OCI-LY1 (cell line): ENCODE data around the gene TRPM6.

Source experiments
- H2AFZ ChIP-seq: fragments of 200-600 bp; sonication (generic), shearing (Covaris generic); 2 replicates; pipeline ENCODE4 v1.6.0; 2014; ENCODE audit warnings: antibody characterized with exemption, mild to moderate bottlenecking, low read length
- H3F3A ChIP-seq: fragments of 200-600 bp; sonication (generic), shearing (Covaris generic); 2 replicates; pipeline ENCODE4 v1.6.0; 2014; ENCODE audit warnings: mild to moderate bottlenecking, antibody characterized with exemption, low read length, moderate library complexity; ENCODE audit not compliant: insufficient read depth
- H3K27ac ChIP-seq: fragments of 200-600 bp; sonication (generic); 2 replicates; pipeline ENCODE4 v1.5.1; 2014; ENCODE audit warnings: low read length, mixed run types, mild to moderate bottlenecking, low read depth; ENCODE audit not compliant: poor library complexity, severe bottlenecking
- H3K27me3 ChIP-seq: fragments of 200-600 bp; sonication (generic); 2 replicates; pipeline ENCODE4 v1.6.0; 2014; ENCODE audit warnings: antibody characterized with exemption, mild to moderate bottlenecking, low read length, moderate library complexity; ENCODE audit not compliant: insufficient read depth
- H3K36me3 ChIP-seq: fragments of 200-600 bp; sonication (generic); 2 replicates; pipeline ENCODE4 v1.6.1; 2014; ENCODE audit warnings: mild to moderate bottlenecking, antibody characterized with exemption, low read length, moderate library complexity, mixed read lengths; ENCODE audit not compliant: insufficient read depth
- H3K4me1 ChIP-seq: fragments of 200-600 bp; sonication (generic); 2 replicates; pipeline ENCODE4 v1.5.1; 2014; ENCODE audit warnings: mild to moderate bottlenecking, low read length, moderate library complexity; ENCODE audit not compliant: insufficient read depth, severe bottlenecking
- H3K4me2 ChIP-seq: fragments of 200-600 bp; sonication (generic), shearing (Covaris generic); 2 replicates; pipeline ENCODE4 v1.6.1; 2014; ENCODE audit warnings: low read length
- H3K4me3 ChIP-seq: fragments of 200-600 bp; sonication (generic); 2 replicates; pipeline ENCODE4 v1.5.1; 2014; ENCODE audit warnings: low read length, low read depth, mild to moderate bottlenecking, mixed read lengths; ENCODE audit not compliant: poor library complexity, severe bottlenecking
- H3K79me2 ChIP-seq: fragments of 200-600 bp; shearing (Covaris generic); 2 replicates; pipeline ENCODE4 v1.6.1; 2016; ENCODE audit warnings: mixed run types, low read length, mixed read lengths; ENCODE audit not compliant: insufficient read depth
- H3K9ac ChIP-seq: fragments of 200-600 bp; sonication (generic), shearing (Covaris generic); 2 replicates; pipeline ENCODE4 v1.6.1; 2014; ENCODE audit warnings: mild to moderate bottlenecking, low read length, mixed read lengths
- H3K9me2 ChIP-seq: fragments of 200-600 bp; sonication (generic), shearing (Covaris generic); 2 replicates; pipeline ENCODE4 v1.6.1; 2014; ENCODE audit warnings: low read depth, mild to moderate bottlenecking, low read length, mixed read lengths
- H3K9me3 ChIP-seq: fragments of 200-600 bp; shearing (Covaris generic); 2 replicates; pipeline ENCODE4 v1.6.1; 2014; ENCODE audit warnings: low read length, mixed read lengths
- H4K20me1 ChIP-seq: fragments of 200-600 bp; sonication (generic), shearing (Covaris generic); 2 replicates; pipeline ENCODE4 v1.6.0; 2016; ENCODE audit warnings: mild to moderate bottlenecking, low read length; ENCODE audit not compliant: insufficient read depth
- CTCF ChIP-seq: fragments of 200-600 bp; sonication (generic), shearing (Covaris generic); IDR thresholded peaks from 2 replicates; pipeline ENCODE4 v1.5.1; 2017; ENCODE audit warnings: mild to moderate bottlenecking, antibody characterized with exemption, low read length, moderate library complexity, mixed read lengths
- EZH2 ChIP-seq: fragments of 200-600 bp; sonication (generic), shearing (Covaris generic); IDR thresholded peaks from 2 replicates; pipeline ENCODE4 v1.8.0; 2017; ENCODE audit warnings: borderline replicate concordance, mixed run types, mild to moderate bottlenecking, antibody characterized with exemption, low read length, moderate library complexity, mixed read lengths

TRPM6 gene

GRCh38 chr9:74848153-74848525 lies 39.6 kb downstream of the TRPM6 start:
- Histone ChIP-seq H3K36me3 (no peaks in the 10 kb centered on the region), H3K9ac (no peak overlapping the region), H4K20me1 (no peaks in the 10 kb centered on the region), H3K9me3 (no peaks in the 10 kb centered on the region), H3K9me2 (no peaks in the 10 kb centered on the region), H3K4me2 (no peak overlapping the region), H3K27me3 (no peaks in the 10 kb centered on the region), H3K27ac (no peak overlapping the region), H3F3A (no peaks in the 10 kb centered on the region), H3K4me1 (no peaks in the 10 kb centered on the region), H2AFZ (no peak overlapping the region), H3K4me3 (no peak overlapping the region), H3K79me2 (no peaks in the 10 kb centered on the region)
- TF ChIP-seq CTCF, result no peak
- no peak for TF ChIP-seq EZH2

GRCh38 chr9:74847478-74848152 lies 40.1 kb downstream of the TRPM6 start:
- H3F3A ChIP-seq, result no peaks in the 10 kb centered on the region
- no peaks in the 10 kb centered on the region for H3K36me3 ChIP-seq
- no peaks in the 10 kb centered on the region for H3K79me2 ChIP-seq
- H3K4me2 ChIP-seq, result no peak overlapping the region
- TF ChIP-seq EZH2, result no peak
- no peak for TF ChIP-seq CTCF
- no peaks in the 10 kb centered on the region for H3K9me2 ChIP-seq
- H4K20me1 ChIP-seq, result no peaks in the 10 kb centered on the region
- no peaks in the 10 kb centered on the region for H3K4me1 ChIP-seq
- H3K4me3 ChIP-seq, result no peak overlapping the region
- no peak overlapping the region for H2AFZ ChIP-seq
- H3K9me3 ChIP-seq, result no peaks in the 10 kb centered on the region
- no peak overlapping the region for H3K27ac ChIP-seq
- no peaks in the 10 kb centered on the region for H3K27me3 ChIP-seq
- no peak overlapping the region for H3K9ac ChIP-seq

- TF ChIP-seq EZH2 (no peak), CTCF (no peak)
- Histone ChIP-seq H3K9me3 (no peaks in the 10 kb centered on the region), H4K20me1 (no peaks in the 10 kb centered on the region), H3K4me1 (no peaks in the 10 kb centered on the region), H3K27me3 (no peaks in the 10 kb centered on the region), H3K79me2 (no peaks in the 10 kb centered on the region), H3K36me3 (no peaks in the 10 kb centered on the region), H3K4me2 (no peak overlapping the region), H3K27ac (no peak overlapping the region), H3K9ac (no peak overlapping the region), H2AFZ (no peak overlapping the region), H3F3A (no peaks in the 10 kb centered on the region), H3K9me2 (no peaks in the 10 kb centered on the region), H3K4me3 (no peak overlapping the region)
These were observed 41.0 kb downstream of the TRPM6 start for GRCh38 chr9:74846766-74847165.
